Trophoblast cell (in vitro differentiated cells and primary cell): ENCODE measurements around the gene PIP4K2C.
"Not testable (repeated sequence)": the region's sequence is repeated elsewhere in the genome, so short reads cannot be mapped to it uniquely, and the experiment has no call there.

Experiments
- DNase-seq, 2 donors: peaks; one replicate each; pipeline ENCODE4 v3.0.0-alpha.2; 2016
- H2AFZ ChIP-seq: 2 replicates; pipeline ENCODE4 v1.6.1; 2013; ENCODE audit warnings: low read length, moderate library complexity, mild to moderate bottlenecking; ENCODE audit not compliant: insufficient read depth, poor library complexity
- H2AK5ac ChIP-seq: 2 replicates; pipeline ENCODE4 v1.6.1; 2013; ENCODE audit warnings: mild to moderate bottlenecking, low read length
- H2BK120ac ChIP-seq: 2 replicates; pipeline ENCODE4 v1.6.1; 2013; ENCODE audit warnings: low read length, mild to moderate bottlenecking, moderate library complexity; ENCODE audit not compliant: insufficient read depth, poor library complexity
- H2BK12ac ChIP-seq: 2 replicates; pipeline ENCODE4 v1.6.1; 2013; ENCODE audit warnings: mild to moderate bottlenecking, low read length, moderate library complexity
- H2BK5ac ChIP-seq: 2 replicates; pipeline ENCODE4 v1.6.1; 2013; ENCODE audit warnings: low read length, low read depth, moderate library complexity, mild to moderate bottlenecking; ENCODE audit not compliant: poor library complexity
- H3K14ac ChIP-seq: 2 replicates; pipeline ENCODE4 v1.6.1; 2013; ENCODE audit warnings: mild to moderate bottlenecking, low read length
- H3K18ac ChIP-seq: 2 replicates; pipeline ENCODE4 v1.6.1; 2013; ENCODE audit warnings: mild to moderate bottlenecking, low read length
- H3K23ac ChIP-seq: 2 replicates; pipeline ENCODE4 v1.6.1; 2013; ENCODE audit warnings: low read length
- H3K27ac ChIP-seq: 2 replicates; pipeline ENCODE4 v1.5.1; 2013; ENCODE audit warnings: low read depth, mild to moderate bottlenecking, inconsistent platforms, low read length, moderate library complexity
- H3K27me3 ChIP-seq: 2 replicates; pipeline ENCODE4 v1.6.1; 2013; ENCODE audit warnings: inconsistent platforms, mild to moderate bottlenecking, low read length, moderate library complexity; ENCODE audit not compliant: insufficient read depth
- H3K36me3 ChIP-seq, 2 experiments: 1 replicate in 1 of 2; 2 replicates in 1 of 2; pipeline ENCODE4 v1.6.1; 2013; ENCODE audit warnings: low read length in 2 of 2, mild to moderate bottlenecking in 2 of 2, moderate library complexity in 1 of 2; ENCODE audit not compliant: insufficient read depth in 2 of 2, control insufficient read depth in 1 of 2
- H3K4ac ChIP-seq: 2 replicates; pipeline ENCODE4 v1.6.1; 2013; ENCODE audit warnings: low read depth, mild to moderate bottlenecking, low read length, moderate library complexity
- H3K4me1 ChIP-seq, 2 experiments: 1 replicate in 1 of 2; 2 replicates in 1 of 2; pipeline ENCODE4 v1.6.1; 2013; ENCODE audit warnings: low read length in 2 of 2, mild to moderate bottlenecking in 2 of 2, moderate library complexity in 1 of 2; ENCODE audit not compliant: insufficient read depth in 2 of 2, control insufficient read depth in 1 of 2
- H3K4me2 ChIP-seq: 2 replicates; pipeline ENCODE4 v1.6.1; 2013; ENCODE audit warnings: inconsistent platforms, mild to moderate bottlenecking, low read length, moderate library complexity
- H3K4me3 ChIP-seq: 2 replicates; pipeline ENCODE4 v1.5.1; 2013; ENCODE audit warnings: mild to moderate bottlenecking, low read depth, low read length, inconsistent platforms
- H3K79me1 ChIP-seq: one replicate; pipeline ENCODE4 v1.6.1; 2013; ENCODE audit warnings: low read length
- H3K79me2 ChIP-seq: 2 replicates; pipeline ENCODE4 v1.6.1; 2013; ENCODE audit warnings: low read length, mild to moderate bottlenecking; ENCODE audit not compliant: control insufficient read depth, insufficient read depth, poor library complexity
- H3K9ac ChIP-seq: 2 replicates; pipeline ENCODE4 v1.6.1; 2013; ENCODE audit warnings: mild to moderate bottlenecking, low read length
- H3K9me3 ChIP-seq: 2 replicates; pipeline ENCODE4 v1.6.1; 2013; ENCODE audit warnings: low read depth, mild to moderate bottlenecking, control low read depth, inconsistent platforms, low read length; ENCODE audit not compliant: insufficient read depth
- H4K12ac ChIP-seq: 2 replicates; pipeline ENCODE4 v1.6.1; 2013; ENCODE audit warnings: low read depth, mild to moderate bottlenecking, low read length, moderate library complexity
- H4K8ac ChIP-seq: 2 replicates; pipeline ENCODE4 v1.6.1; 2013; ENCODE audit warnings: low read depth, mild to moderate bottlenecking, low read length, moderate library complexity
- H4K91ac ChIP-seq: one replicate; pipeline ENCODE4 v1.6.1; 2013; ENCODE audit warnings: low read depth, mild to moderate bottlenecking, low read length, moderate library complexity
- WGBS: extraction: QIAGEN DNeasy Blood & Tissue Kit; methylation state at CpG from one replicate; pipeline ENCODE4 v1.1.7; 2013; ENCODE audit warnings: missing lambda C conversion rate; ENCODE audit not compliant: insufficient read length, insufficient coverage; ENCODE audit errors: extremely low coverage; 5-methylcytosine and 5-hydroxymethylcytosine counted together

The PIP4K2C gene

GRCh38 chr12:57641699-57642442, 50.9 kb downstream of the PIP4K2C start:
- no peak overlapping the region for H4K91ac ChIP-seq
- no peak for DNase-seq
- no peak overlapping the region for H3K4ac ChIP-seq
- no peak overlapping the region for H4K8ac ChIP-seq
- no peak overlapping the region for H4K12ac ChIP-seq
- WGBS = no CpG with 5 or more reads among the region's 5 CpGs
- no peak overlapping the region for H2BK120ac ChIP-seq
- no peak overlapping the region for H2AFZ ChIP-seq
- no peak overlapping the region for H2AK5ac ChIP-seq
- no peak overlapping the region for H3K14ac ChIP-seq
- no peak overlapping the region for H3K4me2 ChIP-seq
- H3K27me3 ChIP-seq = no peaks in the 10 kb centered on the region
- H2BK12ac ChIP-seq = no peak overlapping the region
- no peak overlapping the region for H2BK5ac ChIP-seq
- H3K36me3 ChIP-seq = no peaks in the 10 kb centered on the region
- no peak overlapping the region for H3K18ac ChIP-seq
- no peaks in the 10 kb centered on the region for H3K4me1 ChIP-seq
- no peaks in the 10 kb centered on the region for H3K79me1 ChIP-seq
- peaks cover 5% of the 10 kb centered on the region for H3K9me3 ChIP-seq
- H3K4me3 ChIP-seq = no peak overlapping the region
- H3K23ac ChIP-seq = no peak overlapping the region
- no peak overlapping the region for H3K27ac ChIP-seq
- H3K79me2 ChIP-seq = no peaks in the 10 kb centered on the region
- H3K9ac ChIP-seq = no peak overlapping the region

DNA sequence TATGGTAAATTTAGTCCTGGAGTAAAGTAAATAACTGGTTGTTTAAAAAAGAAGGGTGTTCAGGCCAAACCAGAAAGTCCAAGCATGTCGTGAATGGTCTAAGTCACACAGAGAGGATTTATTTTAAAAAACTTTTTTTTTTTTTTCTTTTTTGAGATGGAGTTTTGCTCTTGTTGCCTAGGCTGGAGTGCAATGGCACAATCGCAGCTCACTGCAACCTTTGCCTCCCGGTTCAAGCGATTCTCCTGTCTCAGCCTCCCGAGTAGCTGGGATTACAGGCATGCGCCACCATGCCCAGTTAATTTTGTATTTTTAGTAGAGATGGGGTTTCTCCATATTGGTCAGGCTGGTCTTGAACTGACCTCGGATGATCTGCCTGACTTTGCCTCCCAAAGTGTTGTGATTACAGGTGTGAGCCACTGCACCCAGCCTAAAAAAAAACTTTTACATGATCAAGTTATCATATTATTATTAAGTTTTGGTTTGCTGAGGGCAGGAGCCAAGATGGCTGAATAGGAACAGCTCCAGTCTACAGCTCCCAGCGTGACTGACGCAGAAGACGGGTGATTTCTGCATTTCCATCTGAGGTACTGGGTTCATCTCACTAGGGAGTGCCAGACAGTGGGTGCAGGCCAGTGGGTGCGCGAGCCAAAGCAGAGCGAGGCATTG, 55.1 kb downstream of the PIP4K2C start:
- H3K79me2 ChIP-seq, H4K91ac ChIP-seq, H2AFZ ChIP-seq, H3K4ac ChIP-seq, H3K9ac ChIP-seq, H3K27me3 ChIP-seq, H4K12ac ChIP-seq, H3K23ac ChIP-seq, H3K18ac ChIP-seq, H3K36me3 ChIP-seq, H4K8ac ChIP-seq, H3K27ac ChIP-seq, H2BK12ac ChIP-seq, H2BK5ac ChIP-seq, H3K4me2 ChIP-seq, H3K14ac ChIP-seq, H3K79me1 ChIP-seq, H3K4me1 ChIP-seq, H3K9me3 ChIP-seq, DNase-seq, H2BK120ac ChIP-seq, H2AK5ac ChIP-seq, H3K4me3 ChIP-seq: not testable (repeated sequence)
- WGBS = no CpG with 5 or more reads among the region's 13 CpGs

- H2BK5ac ChIP-seq, H3K9me3 ChIP-seq, H3K27ac ChIP-seq, H2AFZ ChIP-seq, H3K4me1 ChIP-seq, H3K27me3 ChIP-seq, H3K9ac ChIP-seq, DNase-seq, H2AK5ac ChIP-seq, H3K36me3 ChIP-seq, H4K12ac ChIP-seq, H4K8ac ChIP-seq, H3K4me3 ChIP-seq, H3K14ac ChIP-seq, H3K18ac ChIP-seq, H3K23ac ChIP-seq, H2BK120ac ChIP-seq, H3K79me1 ChIP-seq, H3K4me2 ChIP-seq, H3K79me2 ChIP-seq, H3K4ac ChIP-seq, H4K91ac ChIP-seq, H2BK12ac ChIP-seq: not testable (repeated sequence)
- no CpG with 5 or more reads among the region's 15 CpGs for WGBS
Measured at GRCh38 chr12:57646659-57647049, 55.7 kb downstream of the PIP4K2C start.
